Neutrophil (primary cell): ENCODE measurements around the gene MYL10.

Source experiments
- H3K27ac ChIP-seq: fragments of 200-600 bp; sonication (generic); 2 replicates; pipeline ENCODE4 v1.5.1; 2016; ENCODE audit warnings: mild to moderate bottlenecking, moderate library complexity
- H3K27me3 ChIP-seq: fragments of 200-600 bp; sonication (generic); 2 replicates; pipeline ENCODE4 v1.6.0; 2016; ENCODE audit warnings: mild to moderate bottlenecking
- H3K36me3 ChIP-seq: fragments of 200-600 bp; sonication (generic); 2 replicates; pipeline ENCODE4 v1.5.1; 2017
- H3K4me1 ChIP-seq, 2 experiments: fragments of 200-600 bp in 1 of 2; sonication (generic) in 1 of 2; 1 replicate in 1 of 2; 2 replicates in 1 of 2; pipeline versions ENCODE4 v1.5.1 to v1.6.1; 2013 to 2016; ENCODE audit warnings: low read depth in 1 of 2, low read length in 1 of 2, mild to moderate bottlenecking in 1 of 2, moderate library complexity in 1 of 2; ENCODE audit not compliant: control insufficient read depth in 1 of 2, insufficient read depth in 1 of 2
- H3K4me3 ChIP-seq, 2 experiments: fragments of 200-600 bp in 1 of 2; sonication (generic) in 1 of 2; 1 replicate in 1 of 2; 2 replicates in 1 of 2; pipeline ENCODE4 v1.5.1; 2013 to 2016; ENCODE audit warnings: low read depth in 1 of 2, low read length in 1 of 2, mild to moderate bottlenecking in 1 of 2, moderate library complexity in 1 of 2
- H3K9me3 ChIP-seq: fragments of 200-600 bp; sonication (generic); 2 replicates; pipeline ENCODE4 v1.5.1; 2016
- TF ChIP-seq, protein P1 (sequence below): fragments of 200-600 bp; sonication (generic); IDR thresholded peaks from 2 replicates; pipeline ENCODE4 v1.5.1; 2016; ENCODE audit warnings: antibody characterized with exemption

Gene MYL10

DNA sequence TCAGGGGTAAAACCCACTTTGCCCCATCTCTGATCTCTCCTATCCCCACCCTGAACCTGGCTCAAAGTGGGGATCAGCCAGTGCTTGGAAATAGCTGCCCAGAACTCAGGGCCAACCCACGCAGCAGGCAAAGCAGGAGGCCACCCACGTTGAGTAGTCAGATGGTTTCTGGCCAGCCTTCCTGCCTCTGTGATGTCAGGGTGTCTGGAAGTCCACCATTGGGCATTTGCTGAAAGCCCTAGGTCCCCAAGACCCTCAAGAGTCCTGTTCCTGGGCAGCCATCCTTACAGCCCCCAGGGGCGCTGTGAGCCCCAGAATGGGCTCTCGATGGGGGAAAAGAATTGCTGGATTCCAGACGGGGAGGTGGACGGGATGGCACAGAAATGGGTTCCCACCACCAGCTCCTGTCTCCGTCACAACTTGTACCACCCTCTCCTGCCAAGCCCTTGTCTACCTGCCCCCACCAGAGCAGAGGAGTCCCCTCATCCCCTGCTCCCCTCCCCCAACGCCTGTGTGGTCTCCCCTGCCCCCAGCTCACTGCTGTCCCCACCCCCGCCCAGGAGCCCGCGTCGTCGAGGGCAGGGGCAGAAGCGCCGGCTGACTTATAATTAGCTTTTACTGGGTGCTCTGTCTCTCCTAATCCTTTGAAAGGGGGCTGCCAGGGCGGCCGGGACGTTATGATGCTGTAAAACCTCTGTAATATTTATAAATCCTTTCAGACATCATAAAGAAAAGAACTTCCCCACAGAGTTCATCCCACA is 3.9 kb downstream of the MYL10 start:
- Histone ChIP-seq H3K36me3 (no peaks in the 10 kb centered on the region), H3K27me3 (peaks cover 33% of the 10 kb centered on the region), H3K4me1 (no peaks in the 10 kb centered on the region), H3K27ac (no peak overlapping the region), H3K9me3 (no peaks in the 10 kb centered on the region), H3K4me3 (no peak overlapping the region)
- TF ChIP-seq, protein P1, sequence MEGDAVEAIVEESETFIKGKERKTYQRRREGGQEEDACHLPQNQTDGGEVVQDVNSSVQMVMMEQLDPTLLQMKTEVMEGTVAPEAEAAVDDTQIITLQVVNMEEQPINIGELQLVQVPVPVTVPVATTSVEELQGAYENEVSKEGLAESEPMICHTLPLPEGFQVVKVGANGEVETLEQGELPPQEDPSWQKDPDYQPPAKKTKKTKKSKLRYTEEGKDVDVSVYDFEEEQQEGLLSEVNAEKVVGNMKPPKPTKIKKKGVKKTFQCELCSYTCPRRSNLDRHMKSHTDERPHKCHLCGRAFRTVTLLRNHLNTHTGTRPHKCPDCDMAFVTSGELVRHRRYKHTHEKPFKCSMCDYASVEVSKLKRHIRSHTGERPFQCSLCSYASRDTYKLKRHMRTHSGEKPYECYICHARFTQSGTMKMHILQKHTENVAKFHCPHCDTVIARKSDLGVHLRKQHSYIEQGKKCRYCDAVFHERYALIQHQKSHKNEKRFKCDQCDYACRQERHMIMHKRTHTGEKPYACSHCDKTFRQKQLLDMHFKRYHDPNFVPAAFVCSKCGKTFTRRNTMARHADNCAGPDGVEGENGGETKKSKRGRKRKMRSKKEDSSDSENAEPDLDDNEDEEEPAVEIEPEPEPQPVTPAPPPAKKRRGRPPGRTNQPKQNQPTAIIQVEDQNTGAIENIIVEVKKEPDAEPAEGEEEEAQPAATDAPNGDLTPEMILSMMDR, result no peak

DNA sequence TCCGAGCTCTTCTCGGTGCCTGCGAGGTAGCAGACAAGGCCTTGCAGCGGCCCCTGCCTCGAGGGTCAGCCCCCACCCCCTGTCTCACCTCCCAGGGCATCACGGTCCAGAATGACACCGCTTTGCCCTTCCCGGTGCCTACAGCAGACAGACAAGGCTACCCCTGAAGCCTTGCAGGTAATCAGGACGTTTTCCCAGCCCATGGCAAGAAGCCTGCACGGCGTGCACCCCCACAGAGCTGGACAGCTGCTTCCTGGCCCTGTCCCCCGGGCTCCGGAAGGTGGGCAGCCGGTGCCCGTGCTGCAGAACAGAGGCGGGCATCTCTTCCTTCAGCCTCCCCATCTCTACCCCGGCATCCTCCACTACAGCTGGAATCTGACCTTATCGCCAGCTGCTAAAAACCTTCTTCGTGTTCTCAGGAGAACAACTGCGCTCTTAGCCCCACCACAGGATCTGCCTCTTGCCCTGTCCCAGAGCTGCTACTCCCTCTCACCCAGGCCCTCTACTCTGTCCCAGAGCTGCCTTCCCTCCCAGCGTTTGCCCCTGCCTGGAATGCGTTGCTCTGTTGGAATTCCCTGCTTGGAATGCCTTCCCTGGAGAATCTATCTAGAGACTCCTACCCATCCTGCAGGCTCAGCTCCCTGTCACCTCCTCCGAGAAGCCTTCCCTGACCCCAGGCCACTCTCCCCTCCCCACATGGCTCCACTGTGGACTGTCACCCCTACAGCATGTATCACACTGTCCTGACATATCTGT is 4.7 kb downstream of the MYL10 start:
- Histone ChIP-seq H3K27me3 (peaks cover 33% of the 10 kb centered on the region), H3K27ac (no peak overlapping the region), H3K36me3 (no peaks in the 10 kb centered on the region), H3K4me1 (no peaks in the 10 kb centered on the region), H3K9me3 (no peaks in the 10 kb centered on the region), H3K4me3 (no peak overlapping the region)
- TF ChIP-seq, protein P1, result no peak

DNA sequence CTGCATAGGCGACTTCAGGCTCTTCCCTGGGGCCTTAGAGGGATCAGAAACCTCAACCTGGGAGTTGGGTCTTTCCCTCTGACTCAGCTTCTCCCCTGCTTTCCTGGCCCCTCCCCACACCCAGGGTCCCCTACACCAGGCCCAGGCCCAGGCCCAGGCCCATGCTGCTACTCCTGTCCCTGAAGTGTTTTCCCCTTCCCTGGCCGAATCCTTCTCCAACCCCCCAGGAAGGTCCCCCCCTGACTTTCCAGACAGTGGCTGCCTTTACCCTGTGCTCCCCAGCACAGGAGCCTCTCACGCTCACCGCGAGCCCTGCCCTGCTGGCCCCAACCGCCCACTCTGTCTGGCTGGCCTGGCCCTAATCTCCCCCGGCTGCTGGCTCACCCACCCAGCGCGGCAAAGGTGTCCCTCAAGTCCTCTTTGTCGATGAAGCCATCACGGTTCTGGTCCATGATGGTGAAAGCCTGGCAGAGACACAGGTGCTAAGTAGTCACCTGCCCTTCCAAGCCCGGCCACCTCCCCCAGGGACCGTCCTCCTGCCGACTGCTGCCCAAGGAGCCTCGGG is 6.4 kb downstream of the MYL10 start:
- H3K4me1 ChIP-seq, result no peaks in the 10 kb centered on the region
- TF ChIP-seq, protein P1, result no peak
- no peaks in the 10 kb centered on the region for H3K36me3 ChIP-seq
- H3K9me3 ChIP-seq, result no peaks in the 10 kb centered on the region
- H3K4me3 ChIP-seq, result no peak overlapping the region
- H3K27ac ChIP-seq, result no peak overlapping the region
- peaks cover 33% of the 10 kb centered on the region for H3K27me3 ChIP-seq

DNA sequence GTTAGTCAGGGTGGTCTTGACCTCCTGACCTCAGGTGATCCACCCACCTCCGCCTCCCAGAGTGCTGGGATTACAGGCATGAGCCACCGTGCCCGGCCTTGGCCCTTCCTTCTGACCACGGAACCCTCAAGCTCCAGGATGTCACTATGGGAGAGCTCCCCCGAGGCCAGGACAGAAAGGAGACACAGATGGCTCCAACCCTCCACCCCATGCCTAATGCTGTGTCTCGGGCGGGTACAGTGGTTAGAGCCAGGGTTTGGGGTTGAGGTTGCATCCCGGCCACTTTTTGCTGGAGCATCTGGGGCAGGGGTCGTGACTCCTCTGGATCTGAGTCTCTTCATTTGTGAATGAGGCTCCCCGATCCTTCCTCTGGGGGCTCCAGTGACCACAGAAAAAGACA is 8.1 kb downstream of the MYL10 start:
- H3K4me1 ChIP-seq, result no peaks in the 10 kb centered on the region
- no peaks in the 10 kb centered on the region for H3K36me3 ChIP-seq
- no peaks in the 10 kb centered on the region for H3K9me3 ChIP-seq
- H3K27ac ChIP-seq, result no peak overlapping the region
- H3K27me3 ChIP-seq, result peaks cover 24% of the 10 kb centered on the region
- TF ChIP-seq, protein P1, result no peak
- no peak overlapping the region for H3K4me3 ChIP-seq

DNA sequence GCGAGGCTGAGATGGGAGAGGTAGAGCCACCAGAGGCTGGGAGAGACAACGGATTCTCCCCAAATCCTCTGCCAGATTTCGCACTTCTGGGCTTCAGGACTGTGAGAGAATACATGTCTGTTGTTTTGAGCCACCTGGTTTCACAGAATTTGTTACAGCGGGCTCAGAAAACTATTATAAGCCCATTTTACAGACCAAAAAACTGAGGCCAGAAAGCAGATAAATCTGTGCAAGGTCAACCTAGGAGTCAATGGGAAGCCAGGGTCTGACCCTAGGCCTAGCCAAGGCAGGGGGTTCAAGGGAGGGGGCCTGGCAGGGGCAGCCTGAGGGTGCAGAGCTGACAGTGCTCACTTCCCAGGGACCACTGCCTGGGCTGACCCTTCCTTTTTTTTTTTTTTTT is 8.7 kb downstream of the MYL10 start:
- Histone ChIP-seq H3K36me3 (no peaks in the 10 kb centered on the region), H3K4me1 (no peaks in the 10 kb centered on the region), H3K9me3 (no peaks in the 10 kb centered on the region), H3K27me3 (peaks cover 19% of the 10 kb centered on the region), H3K27ac (no peak overlapping the region), H3K4me3 (no peak overlapping the region)
- TF ChIP-seq, protein P1, result no peak
